ENCODE data around the gene AURKA. TPM values are rescaled to one million over a fixed set of nuclear protein-coding genes. Genes with fewer than 3 reads are reported as not detected.

The AURKA gene
- total and polyA plus RNA-seq, 2 of the 8 experiments (the other 6 are each of a cell fraction or from before 2014, with no cell fraction given): 45.8 to 84.8 TPM

Other genes starting within 250 kb of the AURKA start
- not detected in 2 replicates for gene MC3R, start 143.5 kb downstream of the AURKA start, total RNA-seq (2021; fragmentation: NEBNext Ultra II Directional; extraction: Animal tissue kit (Norgen Biotek cat#: 25700))
- not detected in 2 replicates for gene MC3R, start 143.5 kb downstream of the AURKA start, polyA plus RNA-seq (2011; rRNA removed)
- gene FAM210B, start 33.2 kb downstream of the AURKA start, total RNA-seq (2021; fragmentation: NEBNext Ultra II Directional; extraction: Animal tissue kit (Norgen Biotek cat#: 25700)): 15.0 and 15.1 TPM in 2 replicates
- 7.5 and 9.4 TPM in 2 replicates for gene FAM210B, start 33.2 kb downstream of the AURKA start, polyA plus RNA-seq (2011; rRNA removed)
- gene CSTF1, start 430 bp upstream of the AURKA start, total RNA-seq (2021; fragmentation: NEBNext Ultra II Directional; extraction: Animal tissue kit (Norgen Biotek cat#: 25700)): 56.4 and 59.4 TPM in 2 replicates
- 78.8 and 83.5 TPM in 2 replicates for gene CSTF1, start 430 bp upstream of the AURKA start, polyA plus RNA-seq (2011; rRNA removed)
- not detected in 2 replicates for gene CASS4, start 20.0 kb upstream of the AURKA start, total RNA-seq (2021; fragmentation: NEBNext Ultra II Directional; extraction: Animal tissue kit (Norgen Biotek cat#: 25700))
- not detected in 2 replicates for gene CASS4, start 20.0 kb upstream of the AURKA start, polyA plus RNA-seq (2011; rRNA removed)
- gene RTF2, start 76.4 kb upstream of the AURKA start, total RNA-seq (2021; fragmentation: NEBNext Ultra II Directional; extraction: Animal tissue kit (Norgen Biotek cat#: 25700)): 51.2 and 51.4 TPM in 2 replicates
- 31.0 and 33.9 TPM in 2 replicates for gene RTF2, start 76.4 kb upstream of the AURKA start, polyA plus RNA-seq (2011; rRNA removed)
- not detected in 2 replicates for gene FAM209A, start 132.5 kb upstream of the AURKA start, total RNA-seq (2021; fragmentation: NEBNext Ultra II Directional; extraction: Animal tissue kit (Norgen Biotek cat#: 25700))
- 0.15 and 0.30 TPM in 2 replicates for gene FAM209A, start 132.5 kb upstream of the AURKA start, polyA plus RNA-seq (2011; rRNA removed)
- 0.82 TPM in 1 of 2 replicates, not detected in the other for gene FAM209B, start 141.0 kb upstream of the AURKA start, total RNA-seq (2021; fragmentation: NEBNext Ultra II Directional; extraction: Animal tissue kit (Norgen Biotek cat#: 25700))
- gene FAM209B, start 141.0 kb upstream of the AURKA start, polyA plus RNA-seq (2011; rRNA removed): 0.29 TPM in 1 of 2 replicates, not detected in the other
- gene TFAP2C, start 237.1 kb upstream of the AURKA start, total RNA-seq (2021; fragmentation: NEBNext Ultra II Directional; extraction: Animal tissue kit (Norgen Biotek cat#: 25700)): 5.6 and 5.8 TPM in 2 replicates
- gene TFAP2C, start 237.1 kb upstream of the AURKA start, polyA plus RNA-seq (2011; rRNA removed): 1.7 and 2.8 TPM in 2 replicates

Measured in H1 (cell line).